ENCODE measurements around the gene WDR90.

GRCh38 chr16:628321-629061 lies 20.7 kb upstream of the WDR90 start:
- TF ChIP-seq, protein P1, sequence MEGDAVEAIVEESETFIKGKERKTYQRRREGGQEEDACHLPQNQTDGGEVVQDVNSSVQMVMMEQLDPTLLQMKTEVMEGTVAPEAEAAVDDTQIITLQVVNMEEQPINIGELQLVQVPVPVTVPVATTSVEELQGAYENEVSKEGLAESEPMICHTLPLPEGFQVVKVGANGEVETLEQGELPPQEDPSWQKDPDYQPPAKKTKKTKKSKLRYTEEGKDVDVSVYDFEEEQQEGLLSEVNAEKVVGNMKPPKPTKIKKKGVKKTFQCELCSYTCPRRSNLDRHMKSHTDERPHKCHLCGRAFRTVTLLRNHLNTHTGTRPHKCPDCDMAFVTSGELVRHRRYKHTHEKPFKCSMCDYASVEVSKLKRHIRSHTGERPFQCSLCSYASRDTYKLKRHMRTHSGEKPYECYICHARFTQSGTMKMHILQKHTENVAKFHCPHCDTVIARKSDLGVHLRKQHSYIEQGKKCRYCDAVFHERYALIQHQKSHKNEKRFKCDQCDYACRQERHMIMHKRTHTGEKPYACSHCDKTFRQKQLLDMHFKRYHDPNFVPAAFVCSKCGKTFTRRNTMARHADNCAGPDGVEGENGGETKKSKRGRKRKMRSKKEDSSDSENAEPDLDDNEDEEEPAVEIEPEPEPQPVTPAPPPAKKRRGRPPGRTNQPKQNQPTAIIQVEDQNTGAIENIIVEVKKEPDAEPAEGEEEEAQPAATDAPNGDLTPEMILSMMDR (conservative IDR thresholded peaks at IDR 0.05; ENCODE audit: low read depth, low read length) = no peak
- TF ChIP-seq EZH2 (IDR thresholded peaks at IDR 0.05; ENCODE audit: borderline replicate concordance, low read depth, low read length, poor library complexity, severe bottlenecking) = no peak
